ENCODE measurements around the gene DCUN1D2.
A peak's percentile ranks its signal among the peaks of the same experiment; 100 is the strongest.
"Not testable (repeated sequence)": the region's sequence is repeated elsewhere in the genome, so short reads cannot be mapped to it uniquely, and the experiment has no call there.

The DCUN1D2 gene

GRCh38 chr13:113460599-113460998, 29.9 kb downstream of the DCUN1D2 start:
- no peak for DNase-seq

DNA sequence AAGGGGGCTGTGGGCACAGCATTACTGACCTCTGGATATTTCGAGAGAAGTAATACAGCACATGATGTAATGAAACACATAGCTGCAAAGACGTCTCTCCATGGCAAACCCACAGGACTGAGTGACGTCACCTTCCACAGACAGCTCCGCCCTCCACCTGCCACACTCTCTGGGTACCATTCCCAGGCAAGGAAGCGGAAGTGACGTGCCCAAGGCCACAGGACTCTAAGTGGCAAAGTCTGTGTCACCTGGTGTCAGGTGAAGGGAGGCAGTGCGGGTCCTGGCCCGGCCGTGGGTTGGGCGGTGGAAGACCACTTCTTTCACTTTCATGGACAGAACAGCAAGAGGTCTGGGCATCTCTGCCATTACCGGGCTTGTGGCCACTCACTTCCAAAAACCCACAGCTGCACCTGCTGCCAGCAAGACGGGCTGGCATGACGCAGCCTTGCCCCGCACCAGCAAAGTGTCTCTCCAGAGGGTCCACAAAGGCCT, 30.4 kb downstream of the DCUN1D2 start:
- no peak for DNase-seq

- no peak for DNase-seq
Observed at GRCh38 chr13:113458253-113459065, 32.1 kb downstream of the DCUN1D2 start.

GRCh38 chr13:113457510-113457909, 33.0 kb downstream of the DCUN1D2 start:
- no peak for DNase-seq

- no peak for DNase-seq
Observed at GRCh38 chr13:113456116-113456702, 34.3 kb downstream of the DCUN1D2 start.

- DNase-seq, result no peak
Observed at GRCh38 chr13:113455384-113455783, 35.1 kb downstream of the DCUN1D2 start.

DNA sequence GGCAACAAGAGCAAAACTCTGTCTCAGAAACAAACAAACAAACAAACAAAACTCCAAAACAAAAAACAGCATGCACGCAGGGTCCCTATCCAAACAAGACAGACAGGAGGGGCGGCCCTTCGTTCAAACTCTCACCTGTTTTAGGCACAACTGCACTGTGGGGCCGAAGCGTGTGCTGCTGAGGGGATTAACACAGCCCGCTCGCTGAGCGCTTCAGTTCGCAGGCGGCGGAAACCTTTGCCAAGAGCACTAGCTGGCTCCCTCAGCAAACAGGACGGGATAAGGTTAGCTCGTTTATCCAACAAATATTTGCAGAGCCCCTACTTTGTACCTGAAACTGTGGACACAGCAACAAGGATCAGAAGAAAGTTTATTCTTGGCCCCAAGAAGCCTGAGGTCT, 35.6 kb downstream of the DCUN1D2 start:
- no peak for DNase-seq

- no peak for DNase-seq
Observed at GRCh38 chr13:113452942-113453901, 37.3 kb downstream of the DCUN1D2 start, which contains the start of gene ADPRHL1. Gene ADPRHL1 (minus strand): TSS chr13:113453488. CDS start chr13:113453437, 51 bp downstream.

DNA sequence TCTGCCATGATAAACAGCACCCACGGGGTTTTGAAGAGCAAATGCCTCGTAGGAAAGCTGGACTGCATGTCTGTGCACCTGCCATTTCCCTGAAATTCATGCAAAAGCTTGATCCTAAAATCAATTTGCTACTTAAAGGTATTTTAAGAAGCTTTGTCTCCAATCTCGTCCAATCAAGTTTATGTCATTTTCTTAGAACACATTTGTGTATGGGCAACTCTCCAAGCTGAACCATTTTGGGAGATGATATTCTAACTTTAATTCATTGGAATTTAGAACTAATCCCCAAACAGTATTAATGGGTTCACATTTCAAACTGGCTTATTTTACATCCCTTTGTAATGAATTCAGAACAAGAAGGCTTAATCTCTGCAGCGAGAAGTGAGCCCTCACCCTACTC, 38.0 kb downstream of the DCUN1D2 start:
- no peak for DNase-seq

- no peak for DNase-seq
Observed at GRCh38 chr13:113451951-113452421, 38.5 kb downstream of the DCUN1D2 start.

DNA sequence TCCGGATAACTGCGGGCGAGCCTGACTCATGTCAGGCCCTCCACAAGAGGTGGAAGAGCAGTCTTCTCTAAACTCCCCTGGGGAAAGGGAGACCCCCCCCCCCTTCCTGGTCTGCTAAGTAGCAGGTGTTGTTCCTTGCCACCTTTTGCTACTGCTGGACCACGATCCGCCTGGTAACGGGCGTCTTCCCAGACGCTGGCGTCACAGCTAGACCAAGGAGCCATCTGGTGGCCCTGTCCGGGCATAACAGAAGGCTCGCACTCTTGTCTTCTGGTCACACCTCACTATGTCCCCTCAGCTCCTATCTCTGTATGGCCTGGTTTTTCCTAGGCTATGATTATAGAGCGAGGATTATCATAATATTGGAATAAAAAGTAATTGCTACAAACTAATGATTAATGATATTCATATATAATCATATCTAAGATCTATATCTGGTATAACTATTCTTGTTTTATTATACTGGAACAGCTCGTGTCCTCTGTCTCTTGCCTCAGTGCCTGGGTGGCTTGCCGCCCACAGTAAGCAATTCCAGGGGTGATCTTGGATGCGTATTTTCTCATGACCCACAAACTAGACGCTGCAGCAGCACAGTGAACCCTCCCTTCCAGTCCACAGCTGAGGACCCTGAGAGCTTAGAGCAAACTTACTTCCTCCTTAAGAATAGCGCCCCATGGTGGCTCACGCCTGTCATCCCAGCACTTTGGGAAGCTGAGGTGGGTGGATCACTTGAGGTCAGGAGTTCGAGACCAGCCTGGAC, 39.5 kb downstream of the DCUN1D2 start:
- DNase-seq, result not testable (repeated sequence)

- not testable (repeated sequence) for DNase-seq
Observed at GRCh38 chr13:113450348-113450744, 40.2 kb downstream of the DCUN1D2 start.

DNA sequence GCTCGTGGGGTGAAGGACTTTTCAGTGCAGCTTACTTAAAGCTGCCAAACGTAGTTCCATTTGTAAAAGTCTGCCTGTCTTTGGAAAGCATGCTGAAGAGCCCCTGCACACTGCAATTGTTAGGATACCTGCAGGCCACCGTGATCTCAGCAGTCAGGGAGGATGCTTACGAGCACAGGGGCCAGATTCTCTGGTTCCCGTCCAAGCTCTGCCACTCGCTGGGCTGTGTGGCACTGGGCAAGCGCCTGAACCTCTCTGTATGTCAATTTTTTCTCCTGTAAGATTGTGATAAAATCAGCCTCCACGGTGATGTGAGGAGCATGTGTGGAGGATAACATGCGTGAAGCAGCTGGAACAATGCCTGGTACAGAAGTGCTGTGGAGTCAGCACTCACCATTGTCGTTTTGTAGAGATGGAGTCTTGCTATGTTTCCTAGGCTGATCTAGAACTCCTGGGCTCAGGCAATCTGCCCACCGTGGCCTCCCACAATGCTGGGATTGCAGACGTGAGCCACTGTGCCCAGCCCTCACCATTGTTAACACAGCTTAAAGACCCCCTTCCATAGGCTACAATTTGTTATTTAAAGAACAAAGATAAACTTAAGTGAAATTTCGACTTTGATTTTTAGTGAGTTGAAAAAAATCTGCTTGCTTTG, 40.7 kb downstream of the DCUN1D2 start:
- DNase-seq, result no peak

DNA sequence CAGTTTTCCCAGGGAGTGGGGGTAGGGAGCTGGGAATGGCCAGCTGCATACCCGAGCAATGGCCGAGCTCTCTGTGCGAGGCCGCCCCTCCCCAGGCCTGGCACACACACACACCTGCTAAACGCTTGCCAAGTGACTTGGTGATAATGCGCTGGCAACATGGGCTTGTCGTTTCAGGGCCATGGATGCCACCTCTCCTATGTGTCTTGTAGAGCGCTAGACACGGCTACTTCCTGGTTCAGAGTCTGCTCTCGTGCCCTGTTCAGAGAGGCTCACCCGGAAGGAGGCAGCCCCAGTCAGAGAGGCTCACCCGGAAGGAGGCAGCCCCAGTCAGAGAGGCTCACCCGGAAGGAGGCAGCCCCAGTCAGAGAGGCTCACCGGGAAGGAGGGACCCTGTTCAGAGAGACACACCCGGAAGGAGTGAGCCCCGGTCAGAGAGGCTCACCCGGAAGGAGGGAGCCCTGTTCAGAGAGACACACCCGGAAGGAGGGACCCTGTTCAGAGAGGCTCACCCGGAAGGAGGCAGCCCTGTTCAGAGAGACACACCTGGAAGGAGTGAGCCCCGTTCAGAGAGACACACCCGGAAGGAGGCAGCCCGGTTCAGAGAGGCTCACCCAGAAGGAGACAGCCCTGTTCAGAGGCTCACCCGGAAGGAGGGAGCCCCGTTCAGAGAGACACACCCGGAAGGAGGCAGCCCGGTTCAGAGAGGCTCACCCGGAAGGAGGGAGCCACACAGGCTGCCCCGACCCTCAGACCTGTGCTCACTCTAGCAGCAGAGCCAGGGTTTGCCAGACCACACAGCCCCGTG, 41.4 kb downstream of the DCUN1D2 start:
- peak in 4 of 6 experiments; percentile 3 to 73 (median 12) for DNase-seq

GRCh38 chr13:113448545-113448884, 42.0 kb downstream of the DCUN1D2 start:
- DNase-seq, result no peak

DNA sequence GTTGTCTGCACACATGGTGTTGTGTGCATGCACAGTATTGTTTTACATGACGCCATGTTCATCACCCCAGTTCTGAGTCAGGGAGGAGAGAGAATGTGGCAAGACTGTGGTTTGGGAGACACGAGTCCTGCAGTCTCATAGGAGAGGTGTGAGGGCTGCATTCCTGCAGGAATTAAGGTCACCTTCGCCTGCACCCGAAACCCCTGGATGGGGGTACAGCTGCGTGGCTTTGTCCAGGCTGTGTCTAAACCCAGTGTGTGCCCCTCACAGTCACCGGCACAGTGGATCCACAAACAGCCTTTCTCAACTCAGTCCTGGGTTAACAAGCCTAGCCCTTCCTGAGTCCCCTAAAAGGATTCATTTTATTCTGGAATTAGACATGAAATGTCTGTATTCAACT, 42.9 kb downstream of the DCUN1D2 start:
- no peak for DNase-seq

DNA sequence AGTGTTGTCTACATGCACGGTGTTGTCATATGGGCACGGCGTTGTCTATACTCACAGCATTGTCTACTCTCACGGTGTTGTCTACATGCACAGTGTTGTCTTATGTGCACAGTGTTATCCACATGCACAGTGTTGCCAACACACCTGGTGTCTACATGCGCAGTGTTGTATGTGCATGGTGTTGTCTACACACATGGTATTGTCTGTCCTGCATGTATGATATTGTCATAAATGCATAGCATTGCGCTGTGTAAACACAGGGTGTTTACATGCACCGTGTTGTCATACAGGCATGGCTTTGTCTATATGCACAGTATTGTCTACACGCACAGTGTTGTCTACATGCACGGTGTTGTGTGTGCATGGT, 44.0 kb downstream of the DCUN1D2 start:
- DNase-seq, result no peak

- DNase-seq, result no peak
Observed at GRCh38 chr13:113445791-113446487, 44.6 kb downstream of the DCUN1D2 start.

- DNase-seq, result no peak
Observed at GRCh38 chr13:113443991-113444390, 46.5 kb downstream of the DCUN1D2 start.

- DNase-seq, result no peak
Observed at GRCh38 chr13:113442985-113443362, 47.5 kb downstream of the DCUN1D2 start.

Data from stimulated activated naive CD4-positive, alpha-beta T cell (primary cell).